Measurements from ENCODE around the gene SLC6A19.

- no peak for TF ChIP-seq POLR2AphosphoS5 (IDR thresholded peaks at IDR 0.05)
- no peak for TF ChIP-seq CTCF (IDR thresholded peaks at IDR 0.05)
- TF ChIP-seq EP300 (IDR thresholded peaks at IDR 0.05; ENCODE audit: low read depth), result no peak
Measured at GRCh38 chr5:1165864-1166263, 35.5 kb upstream of the SLC6A19 start.
